HAP-1 (cell line): ENCODE data around the gene BIRC5.

Source experiments
- DNase-seq, 2 experiments: peaks; one replicate each; pipeline ENCODE4 v3.0.0-alpha.2; 2016 to 2020; ENCODE audit warnings: low spot score in 2 of 2
- H3K27me3 ChIP-seq: fragments of 250-450 bp; sonication (Bioruptor Pico); 2 replicates; pipeline ENCODE4 v1.5.1; 2020; ENCODE audit warnings: low read depth, mild to moderate bottlenecking, moderate library complexity
- H3K36me3 ChIP-seq: fragments of 250-450 bp; sonication (Bioruptor Pico); replicated peaks from 2 replicates; pipeline ENCODE4 v1.5.1; 2020; ENCODE audit warnings: mild to moderate bottlenecking
- H3K4me1 ChIP-seq: fragments of 250-450 bp; sonication (Bioruptor Pico); 2 replicates; pipeline ENCODE4 v1.5.1; 2020; ENCODE audit warnings: mild to moderate bottlenecking
- H3K4me3 ChIP-seq: fragments of 250-450 bp; sonication (Bioruptor Pico); 2 replicates; pipeline ENCODE4 v1.5.1; 2020; ENCODE audit warnings: mild to moderate bottlenecking, moderate library complexity
- H3K9me3 ChIP-seq: fragments of 250-450 bp; sonication (Bioruptor Pico); 2 replicates; pipeline ENCODE4 v1.5.1; 2020; ENCODE audit warnings: mild to moderate bottlenecking, moderate library complexity
- in situ Hi-C: fragments of 300-500 bp; cut with MboI; formaldehyde crosslinking; loops from 3 replicates; pipeline ENCODE4 v1.14.3; 2020; ENCODE audit warnings: low sequenced_read_pairs, inconsistent platforms, mixed read lengths

The BIRC5 gene

DNA sequence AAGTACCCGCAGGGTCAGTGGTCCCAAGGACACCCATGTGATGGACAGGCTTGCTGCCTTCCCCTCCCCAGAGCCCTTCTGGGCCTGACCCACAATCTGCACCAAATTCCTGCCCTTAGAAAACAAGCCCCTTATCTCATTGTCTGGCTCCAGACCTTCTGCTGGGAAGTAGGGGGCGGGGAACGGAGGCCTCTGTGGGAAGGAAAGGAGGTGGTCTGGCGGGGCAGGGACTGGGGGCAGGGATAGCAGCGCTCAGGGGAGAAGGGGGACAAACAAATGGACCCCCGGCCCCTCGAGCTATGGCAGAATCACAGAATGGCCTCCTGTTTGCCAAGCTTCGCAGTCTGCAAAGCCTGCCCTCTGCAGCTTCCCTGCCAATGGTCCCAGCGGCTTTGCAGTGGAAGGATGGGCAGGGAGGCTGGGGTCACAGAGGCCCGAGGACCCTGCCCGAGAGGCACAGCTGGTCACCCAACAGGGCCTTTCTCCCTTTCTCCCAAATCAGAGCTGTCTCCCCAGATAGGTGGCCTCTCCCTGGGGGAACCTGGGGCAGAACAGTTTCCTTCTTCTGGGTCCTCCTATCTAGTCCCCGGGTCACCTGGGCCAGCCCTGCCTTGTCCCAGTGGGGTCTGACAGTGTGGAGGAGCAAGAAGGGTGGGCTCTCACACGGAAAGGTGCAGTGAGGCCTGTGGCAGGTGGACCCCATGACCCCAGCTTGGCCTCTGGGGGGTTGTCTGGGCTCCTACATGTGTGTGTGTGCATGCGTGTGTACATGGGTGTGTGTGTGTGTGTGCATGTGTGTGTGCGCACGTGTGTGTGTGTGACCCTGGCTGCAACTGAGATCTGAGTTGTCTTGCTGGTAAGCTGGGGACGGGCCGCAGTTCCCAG is 42.9 kb downstream of the BIRC5 start:
- Histone ChIP-seq H3K4me1 (no peaks in the 10 kb centered on the region), H3K27me3 (no peaks in the 10 kb centered on the region), H3K9me3 (no peaks in the 10 kb centered on the region), H3K36me3 (no peaks in the 10 kb centered on the region), H3K4me3 (no peak overlapping the region)
- DNase-seq, result no peak
- in situ Hi-C loops, result no loop called here

DNA sequence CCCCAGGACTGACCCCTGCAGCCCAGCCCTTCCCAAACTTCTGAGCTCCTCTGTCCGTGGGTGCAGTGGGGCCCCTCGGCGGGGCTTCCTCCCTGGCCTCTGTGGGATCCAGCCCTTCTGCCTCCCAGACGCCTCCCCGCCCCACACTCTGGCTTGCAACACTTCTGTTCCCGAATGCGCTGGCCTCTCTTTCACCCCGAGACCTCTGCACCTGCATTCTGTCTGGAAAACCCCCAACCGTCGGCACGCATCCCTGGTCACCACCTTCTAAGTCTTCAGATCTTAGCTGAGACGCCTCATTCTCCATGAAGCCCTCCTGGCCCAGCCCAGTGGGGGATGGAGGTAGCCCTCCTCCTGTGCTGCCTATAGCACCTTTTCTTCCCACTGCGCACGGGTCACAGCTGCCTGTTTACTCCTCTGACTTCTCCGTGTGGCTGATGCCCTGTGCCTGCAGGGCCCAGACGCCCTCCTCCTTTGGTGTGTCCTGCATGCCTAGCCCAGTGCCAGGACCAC is 43.8 kb downstream of the BIRC5 start:
- H3K36me3 ChIP-seq, result no peaks in the 10 kb centered on the region
- H3K9me3 ChIP-seq, result no peaks in the 10 kb centered on the region
- no peak for DNase-seq
- no peaks in the 10 kb centered on the region for H3K4me1 ChIP-seq
- no peak overlapping the region for H3K4me3 ChIP-seq
- in situ Hi-C loops, result no loop called here
- H3K27me3 ChIP-seq, result no peaks in the 10 kb centered on the region

DNA sequence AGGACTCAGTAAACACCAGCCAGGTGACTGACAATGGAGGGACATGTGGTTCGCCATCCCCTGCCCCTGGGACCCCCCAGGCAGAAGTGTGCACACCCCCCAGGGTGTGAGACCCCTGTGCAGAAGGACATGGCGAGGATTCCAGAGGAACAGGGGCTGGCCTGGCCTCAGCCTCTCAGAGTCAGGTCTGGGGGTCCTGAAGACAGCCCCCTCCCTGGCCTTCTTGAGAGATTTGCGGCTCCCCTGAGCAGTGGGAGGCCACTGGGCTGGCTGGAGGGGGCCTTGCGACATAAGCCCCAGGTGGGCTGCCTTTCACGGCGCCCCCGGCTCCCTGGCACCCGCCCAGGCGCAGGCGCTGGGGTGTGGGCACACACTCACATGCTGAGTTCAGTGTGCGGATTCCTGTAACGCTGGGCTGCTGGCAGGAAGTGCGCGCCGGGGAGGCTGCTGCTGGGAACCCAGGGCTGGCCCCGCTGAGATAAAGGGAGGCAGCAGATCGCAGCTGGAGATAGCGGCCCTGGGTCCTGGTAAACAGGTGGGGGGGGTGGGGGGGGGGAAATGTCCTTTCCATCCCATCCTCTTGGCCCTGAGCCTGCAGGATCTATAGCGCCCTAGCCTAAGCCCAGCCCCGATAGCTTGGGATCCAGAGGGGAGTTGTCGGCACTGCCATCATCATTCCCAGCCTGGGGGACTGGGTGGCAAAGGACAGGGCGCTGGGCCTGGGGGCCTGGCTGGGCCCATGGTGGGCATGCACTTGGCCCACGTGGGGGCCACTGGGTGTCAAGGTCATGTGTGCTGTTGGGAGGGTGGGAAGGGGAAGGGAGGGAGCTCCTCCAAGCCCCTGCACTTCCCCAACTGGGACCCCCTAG is 44.5 kb downstream of the BIRC5 start:
- no peak for DNase-seq
- Histone ChIP-seq H3K4me3 (no peak overlapping the region), H3K4me1 (no peaks in the 10 kb centered on the region)

DNA sequence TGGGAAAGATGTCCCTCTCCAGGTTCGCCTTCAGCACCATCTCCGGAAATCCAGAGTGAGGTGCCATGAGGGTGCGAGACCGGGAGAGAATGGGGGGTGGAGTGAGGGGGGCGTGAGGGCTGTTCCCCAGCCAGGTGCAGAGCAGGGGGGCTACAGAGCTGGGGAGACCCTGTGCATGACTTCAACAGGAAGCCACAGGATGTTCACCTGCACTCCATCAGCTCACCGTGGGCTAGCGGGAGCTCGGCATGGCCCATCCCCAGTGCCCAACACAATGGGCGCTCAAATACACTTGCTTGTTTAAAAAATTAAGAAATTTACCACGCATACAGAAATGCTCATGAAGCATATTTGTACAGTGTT is 45.1 kb downstream of the BIRC5 start:
- in situ Hi-C loops, result no loop called here
- H3K27me3 ChIP-seq, result no peaks in the 10 kb centered on the region
- H3K9me3 ChIP-seq, result no peaks in the 10 kb centered on the region
- no peaks in the 10 kb centered on the region for H3K4me1 ChIP-seq
- H3K4me3 ChIP-seq, result no peak overlapping the region
- no peak for DNase-seq
- H3K36me3 ChIP-seq, result no peaks in the 10 kb centered on the region

More for the DNA sequence above, 44.5 kb downstream of the BIRC5 start:
- Histone ChIP-seq H3K9me3 (no peaks in the 10 kb centered on the region), H3K36me3 (no peaks in the 10 kb centered on the region), H3K27me3 (no peaks in the 10 kb centered on the region)
- in situ Hi-C loops, result no loop called here

DNA sequence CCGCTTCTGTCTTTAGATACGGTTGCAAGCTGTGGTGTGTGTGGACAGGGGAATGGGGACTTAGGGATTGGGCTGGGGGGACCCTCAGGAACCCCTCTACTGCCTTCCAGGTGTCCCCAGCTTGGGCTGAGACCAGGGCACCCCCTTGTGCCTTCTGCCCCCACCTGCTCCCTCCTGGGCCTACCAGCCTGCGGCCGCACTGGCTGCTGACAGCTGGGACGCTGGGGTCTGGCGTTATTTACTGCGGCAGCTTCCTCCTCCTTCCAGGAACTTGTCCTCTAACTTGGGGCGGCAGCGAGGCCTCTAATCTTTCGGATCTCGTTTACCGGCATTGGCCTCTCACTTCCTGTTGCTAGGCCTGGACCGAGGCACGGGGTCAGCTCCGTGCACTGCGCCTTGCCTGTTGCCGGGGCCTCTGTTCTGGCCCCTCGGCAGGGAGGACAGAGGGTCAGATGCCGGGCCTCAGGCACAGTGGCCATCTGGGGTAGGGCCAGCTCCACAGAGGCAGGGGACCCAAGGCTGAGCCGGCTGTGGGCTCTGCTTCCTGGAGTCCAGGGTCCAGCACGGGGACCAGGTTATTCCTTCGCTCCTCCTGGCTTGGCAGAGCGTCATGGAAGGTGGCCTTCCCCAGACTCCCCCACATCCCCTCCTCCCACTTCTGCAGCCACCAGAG is 49.1 kb downstream of the BIRC5 start:
- Histone ChIP-seq H3K36me3 (no peaks in the 10 kb centered on the region), H3K9me3 (no peaks in the 10 kb centered on the region), H3K27me3 (no peaks in the 10 kb centered on the region), H3K4me1 (peaks cover 4% of the 10 kb centered on the region; the same call in 1 of the 2 replicates), H3K4me3 (no peak overlapping the region)
- in situ Hi-C loops, result no loop called here
- no peak for DNase-seq

DNA sequence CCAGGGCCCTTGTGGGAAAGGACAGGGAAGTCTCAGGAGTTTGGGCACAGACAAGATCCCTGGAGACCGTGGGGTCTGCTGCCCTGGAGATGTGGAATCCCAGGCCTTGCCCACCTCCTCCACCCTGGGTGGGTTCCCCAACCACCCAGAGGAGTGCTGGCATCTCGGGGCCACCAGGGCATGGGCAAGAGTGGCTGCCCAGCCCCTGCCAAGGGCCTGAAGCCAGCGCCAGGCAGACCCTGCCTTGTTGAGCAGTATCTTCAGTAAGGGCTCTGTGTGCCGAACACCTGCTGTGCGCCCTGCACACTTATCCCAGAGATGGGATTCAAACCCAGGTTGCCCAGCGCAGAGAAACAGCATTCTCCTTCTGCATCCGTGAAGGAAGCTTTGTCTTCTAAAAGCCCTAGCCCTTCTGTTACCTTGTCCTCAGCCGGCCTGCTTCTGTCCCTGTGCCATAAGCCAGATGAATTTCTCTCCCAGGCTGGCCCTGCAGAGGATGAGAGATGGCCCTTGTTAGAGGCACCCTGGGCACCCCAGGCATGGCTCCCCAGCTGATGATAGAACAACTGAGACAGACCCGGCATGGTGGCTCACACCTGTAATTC is 49.8 kb downstream of the BIRC5 start:
- Histone ChIP-seq H3K36me3 (no peaks in the 10 kb centered on the region), H3K9me3 (no peaks in the 10 kb centered on the region), H3K4me3 (no peak overlapping the region), H3K27me3 (no peaks in the 10 kb centered on the region), H3K4me1 (peaks cover 4% of the 10 kb centered on the region; the same call in 1 of the 2 replicates)
- in situ Hi-C loops, result no loop called here
- DNase-seq, result no peak

DNA sequence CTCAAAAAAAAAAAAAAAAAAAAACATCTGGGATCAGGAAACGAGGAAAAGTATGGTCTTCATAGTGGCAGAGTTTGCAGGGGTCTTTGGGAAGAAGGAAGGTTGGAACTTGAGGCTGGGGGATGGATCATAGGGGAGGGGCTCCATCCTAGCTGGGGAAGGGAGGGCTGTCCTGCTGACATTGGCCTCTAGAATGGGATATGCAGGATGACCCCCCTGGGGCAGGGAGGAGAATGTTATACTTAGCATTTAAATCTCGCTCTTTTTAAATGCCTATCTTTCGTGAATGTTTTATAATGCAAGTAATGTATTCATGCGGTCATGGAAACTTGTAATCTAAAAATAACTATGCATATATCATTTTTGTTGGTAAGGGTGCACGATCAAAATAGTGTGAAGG is 50.5 kb downstream of the BIRC5 start:
- H3K9me3 ChIP-seq, result no peaks in the 10 kb centered on the region
- in situ Hi-C loops, result no loop called here
- peaks cover 10% of the 10 kb centered on the region for H3K4me1 ChIP-seq

DNA sequence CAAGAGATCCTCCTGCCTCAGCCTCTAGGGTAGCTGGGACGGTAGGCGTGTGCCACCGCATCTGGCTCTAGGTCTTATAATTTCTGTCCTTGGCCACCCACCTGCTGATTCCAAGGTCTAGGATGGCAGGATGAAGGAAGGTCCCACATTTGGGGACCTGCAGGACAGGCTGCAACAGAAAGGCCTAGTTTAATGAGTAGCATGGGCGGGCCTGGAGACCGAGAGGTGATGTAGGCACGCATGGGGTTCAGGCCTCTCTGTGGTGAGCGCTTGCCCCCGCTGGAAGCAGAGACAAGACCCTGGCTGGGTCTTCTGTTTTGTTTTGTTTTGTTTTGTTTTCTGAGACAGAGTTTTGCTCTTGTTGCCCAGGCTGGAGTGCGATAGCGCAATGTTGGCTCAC is 51.1 kb downstream of the BIRC5 start:
- DNase-seq, result no peak
- in situ Hi-C loops, result no loop called here
- no peaks in the 10 kb centered on the region for H3K27me3 ChIP-seq
- H3K4me3 ChIP-seq, result no peak overlapping the region
- H3K36me3 ChIP-seq, result no peaks in the 10 kb centered on the region
- no peaks in the 10 kb centered on the region for H3K9me3 ChIP-seq
- peaks cover 10% of the 10 kb centered on the region for H3K4me1 ChIP-seq

More for the DNA sequence above, 50.5 kb downstream of the BIRC5 start:
- H3K4me3 ChIP-seq, result no peak overlapping the region
- DNase-seq, result no peak
- H3K36me3 ChIP-seq, result no peaks in the 10 kb centered on the region
- no peaks in the 10 kb centered on the region for H3K27me3 ChIP-seq

DNA sequence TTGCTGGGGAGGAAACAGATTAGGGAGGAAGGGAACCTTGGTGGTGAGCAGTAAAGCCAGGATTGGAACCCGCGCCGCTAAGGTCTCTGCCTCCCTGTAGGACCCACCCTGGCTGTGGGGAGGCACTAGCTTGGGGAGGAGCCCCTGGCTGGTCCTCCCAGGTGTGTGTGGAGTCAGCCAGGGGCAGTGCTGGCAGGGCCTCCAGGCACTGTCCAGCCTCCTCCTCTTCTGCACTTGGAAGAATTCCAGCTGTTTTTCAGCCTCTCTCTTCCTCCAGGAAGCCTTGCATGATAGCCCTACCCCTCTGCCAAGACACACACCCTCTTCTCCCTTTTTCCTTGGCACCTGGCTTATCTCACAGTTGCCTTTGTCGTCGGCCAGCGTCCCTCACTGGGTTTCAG is 52.2 kb downstream of the BIRC5 start:
- in situ Hi-C loops, result no loop called here
- Histone ChIP-seq H3K4me1 (peaks cover 10% of the 10 kb centered on the region), H3K27me3 (no peaks in the 10 kb centered on the region), H3K9me3 (no peaks in the 10 kb centered on the region), H3K36me3 (no peaks in the 10 kb centered on the region), H3K4me3 (no peak overlapping the region)
- no peak for DNase-seq

DNA sequence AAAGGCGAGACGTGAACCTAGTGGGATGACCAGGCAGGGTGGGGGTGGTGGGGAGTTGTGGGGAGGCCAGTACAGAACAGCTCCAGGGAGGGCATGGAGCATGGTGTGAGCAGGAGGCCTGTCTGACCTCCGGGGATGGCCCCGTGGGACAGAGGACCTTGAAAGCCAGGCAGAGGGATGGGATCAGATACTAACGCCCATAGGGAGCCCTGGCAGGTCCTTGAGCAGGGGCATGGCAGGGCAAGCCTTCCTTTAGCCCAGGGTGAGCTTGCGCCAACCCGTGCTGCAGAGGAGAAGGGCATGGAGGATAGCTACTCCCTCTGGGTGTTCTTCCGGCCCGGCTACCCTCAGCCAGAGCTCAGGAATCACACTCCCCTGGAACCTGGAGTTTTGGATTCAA is 52.7 kb downstream of the BIRC5 start:
- DNase-seq, result no peak
- H3K9me3 ChIP-seq, result no peaks in the 10 kb centered on the region
- H3K4me3 ChIP-seq, result no peak overlapping the region
- no peaks in the 10 kb centered on the region for H3K27me3 ChIP-seq
- H3K36me3 ChIP-seq, result no peaks in the 10 kb centered on the region
- in situ Hi-C loops, result no loop called here
- peaks cover 10% of the 10 kb centered on the region for H3K4me1 ChIP-seq

DNA sequence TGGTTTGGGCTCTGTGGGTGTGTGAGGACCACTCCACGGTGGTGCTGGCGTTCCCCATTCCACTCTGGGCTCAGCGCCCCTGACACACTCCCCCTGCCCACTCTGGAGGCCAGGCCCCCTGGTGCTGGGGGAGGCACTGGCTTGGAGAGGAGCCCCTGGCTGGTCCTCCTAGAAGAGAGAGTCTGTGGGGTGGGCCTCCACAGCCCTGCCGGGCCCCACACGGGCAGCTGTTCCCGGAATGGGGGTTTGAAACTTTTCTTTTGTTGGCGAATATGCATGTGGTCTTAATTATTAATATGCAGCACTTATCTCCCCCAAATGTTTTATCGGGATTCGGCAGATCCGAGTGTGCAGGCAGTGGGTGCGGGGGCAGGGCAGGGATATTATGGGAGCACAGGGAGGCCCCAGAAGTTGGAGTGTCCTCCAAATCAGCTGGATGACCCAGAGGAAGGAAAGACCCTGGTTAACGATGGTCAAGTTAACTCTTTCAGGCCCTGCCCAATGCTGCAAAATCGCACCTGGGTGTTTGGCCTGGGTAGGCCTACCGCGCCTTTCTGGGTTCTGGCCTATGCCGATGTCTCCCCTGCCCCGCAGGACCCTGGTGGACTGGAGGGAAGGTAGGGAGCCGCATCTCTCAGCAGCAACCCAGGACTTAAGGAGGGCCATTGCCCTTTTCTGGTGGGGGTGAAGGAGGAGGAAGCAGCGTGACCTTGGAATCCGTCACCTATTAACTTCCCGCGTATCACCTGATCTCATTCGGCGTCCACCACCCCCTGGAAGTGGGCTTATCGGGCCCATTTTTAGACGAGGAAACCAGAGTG is 53.4 kb downstream of the BIRC5 start:
- no peak for DNase-seq
- Histone ChIP-seq H3K36me3 (no peaks in the 10 kb centered on the region), H3K27me3 (peaks cover 2% of the 10 kb centered on the region; the same call in 1 of the 2 replicates), H3K4me1 (peaks cover 10% of the 10 kb centered on the region), H3K4me3 (no peak overlapping the region), H3K9me3 (no peaks in the 10 kb centered on the region)
- in situ Hi-C loops, result no loop called here

DNA sequence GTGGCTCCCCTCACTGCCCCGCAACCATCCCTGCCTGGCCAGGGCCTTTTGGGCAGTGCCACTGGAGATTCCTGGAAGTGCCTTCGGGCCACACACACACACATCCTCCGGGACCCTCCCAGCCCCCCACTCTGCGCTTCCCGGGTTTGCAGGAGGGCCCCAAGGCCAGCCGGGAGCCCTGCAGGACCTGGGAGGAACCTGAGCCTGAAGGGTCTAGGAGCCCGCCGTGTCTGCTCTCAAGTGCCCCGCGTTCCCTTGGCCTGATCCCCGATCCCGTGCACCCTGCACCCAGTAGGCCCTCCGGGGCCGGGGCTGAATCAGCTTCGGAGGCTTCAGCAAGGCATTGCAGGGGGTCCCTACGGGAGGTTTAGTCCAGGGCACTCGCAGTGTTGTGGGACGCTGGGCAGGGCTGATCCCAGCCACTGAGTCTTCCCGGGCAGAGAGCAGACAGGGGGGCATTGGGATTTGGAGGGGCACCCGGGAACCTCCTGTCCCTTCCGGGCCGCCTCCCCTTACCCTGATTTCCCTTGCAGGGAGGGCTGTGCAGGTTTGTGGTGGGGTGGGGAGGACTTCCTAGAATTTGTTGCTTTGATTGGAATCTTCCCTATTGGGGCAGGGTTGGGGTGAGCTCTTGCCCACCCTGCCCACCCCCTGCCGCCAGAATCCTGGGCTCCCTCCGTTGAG is 54.3 kb downstream of the BIRC5 start:
- in situ Hi-C loops, result no loop called here
- Histone ChIP-seq H3K4me1 (peaks cover 10% of the 10 kb centered on the region), H3K27me3 (peaks cover 4% of the 10 kb centered on the region; the same call in 1 of the 2 replicates), H3K9me3 (no peaks in the 10 kb centered on the region), H3K36me3 (no peaks in the 10 kb centered on the region), H3K4me3 (no peak overlapping the region)
- DNase-seq, result no peak
